Hematopoietic multipotent progenitor cell treated with erythropoietin and hydrocortisone succinate and interleukin-3 and kit ligand, for 6 days (in vitro differentiated cells): ENCODE data around the gene ERRFI1.
"Not testable (repeated sequence)": the region's sequence is repeated elsewhere in the genome, so short reads cannot be mapped to it uniquely, and the experiment has no call there.

Experiments used
- DNase-seq: peaks from one replicate; pipeline ENCODE4 v3.0.0-alpha.2; 2015

ERRFI1 gene

GRCh38 chr1:8026153-8026975 lies at the start of gene ERRFI1:
TSS of gene ERRFI1 (minus strand) at chr1:8026309. CDS start at chr1:8015619, 10,690 bp downstream.
- DNase-seq: peak; percentile 91

- no peak for DNase-seq
Observed at GRCh38 chr1:8075511-8076051, 49.5 kb upstream of the ERRFI1 start.

- no peak for DNase-seq
Observed at GRCh38 chr1:8073112-8073855, 47.2 kb upstream of the ERRFI1 start.

- DNase-seq: no peak
Observed at GRCh38 chr1:8070381-8070811, 44.3 kb upstream of the ERRFI1 start.

GRCh38 chr1:8069614-8070320 lies 43.7 kb upstream of the ERRFI1 start:
- not testable (repeated sequence) for DNase-seq

GRCh38 chr1:8065369-8065768 lies 39.3 kb upstream of the ERRFI1 start:
- no peak for DNase-seq

GRCh38 chr1:8063298-8064036 lies 37.4 kb upstream of the ERRFI1 start:
- DNase-seq: no peak

GRCh38 chr1:8062861-8063260 lies 36.8 kb upstream of the ERRFI1 start:
- DNase-seq: no peak

GRCh38 chr1:8061673-8062386 lies 35.7 kb upstream of the ERRFI1 start:
- no peak for DNase-seq

GRCh38 chr1:8061210-8061609 lies 35.1 kb upstream of the ERRFI1 start:
- no peak for DNase-seq

- DNase-seq: no peak
Observed at GRCh38 chr1:8059161-8059622, 33.1 kb upstream of the ERRFI1 start.

- not testable (repeated sequence) for DNase-seq
Observed at GRCh38 chr1:8057779-8058178, 31.7 kb upstream of the ERRFI1 start.

GRCh38 chr1:8055973-8056372 lies 29.9 kb upstream of the ERRFI1 start:
- peak; percentile 2 for DNase-seq

- DNase-seq: no peak
Observed at GRCh38 chr1:8053878-8054567, 27.9 kb upstream of the ERRFI1 start.

- no peak for DNase-seq
Observed at GRCh38 chr1:8051650-8052049, 25.5 kb upstream of the ERRFI1 start.

- not testable (repeated sequence) for DNase-seq
Observed at GRCh38 chr1:8049229-8049628, 23.1 kb upstream of the ERRFI1 start.

- no peak for DNase-seq
Observed at GRCh38 chr1:8047686-8048445, 21.8 kb upstream of the ERRFI1 start.

GRCh38 chr1:8047112-8047511 lies 21.0 kb upstream of the ERRFI1 start:
- DNase-seq: no peak

GRCh38 chr1:8046391-8046790 lies 20.3 kb upstream of the ERRFI1 start:
- DNase-seq: no peak

GRCh38 chr1:8043621-8044020 lies 17.5 kb upstream of the ERRFI1 start:
- no peak for DNase-seq
